ENCODE data around the gene LRRC7.

DNA sequence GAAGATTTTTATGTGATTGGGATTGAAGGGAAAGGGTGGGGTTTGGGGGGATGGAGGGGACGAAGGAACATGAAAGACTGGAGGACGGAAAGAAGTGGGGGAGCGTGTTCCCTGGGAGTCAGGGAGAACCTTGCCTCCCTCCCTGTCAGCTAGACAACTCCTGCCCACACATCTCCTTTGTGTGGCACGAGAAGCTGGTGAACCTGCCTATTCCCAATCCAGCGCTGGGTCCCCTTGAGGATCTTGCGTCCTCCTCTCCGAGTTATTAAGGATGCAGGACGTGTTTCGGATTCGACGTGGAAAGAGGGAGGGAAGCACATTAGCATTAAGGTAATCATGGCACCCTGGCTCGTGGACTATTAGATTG is 1.4 kb downstream of the LRRC7 start:
- TF ChIP-seq, protein P1, sequence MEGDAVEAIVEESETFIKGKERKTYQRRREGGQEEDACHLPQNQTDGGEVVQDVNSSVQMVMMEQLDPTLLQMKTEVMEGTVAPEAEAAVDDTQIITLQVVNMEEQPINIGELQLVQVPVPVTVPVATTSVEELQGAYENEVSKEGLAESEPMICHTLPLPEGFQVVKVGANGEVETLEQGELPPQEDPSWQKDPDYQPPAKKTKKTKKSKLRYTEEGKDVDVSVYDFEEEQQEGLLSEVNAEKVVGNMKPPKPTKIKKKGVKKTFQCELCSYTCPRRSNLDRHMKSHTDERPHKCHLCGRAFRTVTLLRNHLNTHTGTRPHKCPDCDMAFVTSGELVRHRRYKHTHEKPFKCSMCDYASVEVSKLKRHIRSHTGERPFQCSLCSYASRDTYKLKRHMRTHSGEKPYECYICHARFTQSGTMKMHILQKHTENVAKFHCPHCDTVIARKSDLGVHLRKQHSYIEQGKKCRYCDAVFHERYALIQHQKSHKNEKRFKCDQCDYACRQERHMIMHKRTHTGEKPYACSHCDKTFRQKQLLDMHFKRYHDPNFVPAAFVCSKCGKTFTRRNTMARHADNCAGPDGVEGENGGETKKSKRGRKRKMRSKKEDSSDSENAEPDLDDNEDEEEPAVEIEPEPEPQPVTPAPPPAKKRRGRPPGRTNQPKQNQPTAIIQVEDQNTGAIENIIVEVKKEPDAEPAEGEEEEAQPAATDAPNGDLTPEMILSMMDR (IDR thresholded peaks at IDR 0.05; ENCODE audit: borderline replicate concordance, extremely low read depth, low read length, poor library complexity, severe bottlenecking), result no peak
- no peak for TF ChIP-seq EZH2 (IDR thresholded peaks at IDR 0.05; ENCODE audit: borderline replicate concordance, low read depth, low read length, severe bottlenecking)

All from DND-41 (cell line).